Ovary (tissue), 9 donors: ENCODE data around the gene FABP6. TPM values are rescaled to one million over a fixed set of nuclear protein-coding genes. Genes with fewer than 3 reads are reported as not detected.

ENCODE experiments used
- DNase-seq, 5 donors: peaks; one replicate each; pipeline ENCODE4 v3.0.0-alpha.2; 2019 to 2020
- H3K27ac ChIP-seq, 2 donors: fragments of 200-600 bp; one replicate each; pipeline versions ENCODE4 v1.5.1 to v1.8.0; 2019 to 2022
- H3K27me3 ChIP-seq: fragments of 200-600 bp; one replicate; pipeline ENCODE4 v1.8.0; 2022
- H3K36me3 ChIP-seq: fragments of 200-600 bp; sonication (generic); one replicate; pipeline ENCODE4 v1.5.1; 2019
- H3K4me1 ChIP-seq: one replicate; pipeline ENCODE4 v1.8.1; 2013; ENCODE audit warnings: mild to moderate bottlenecking, moderate library complexity; ENCODE audit not compliant: insufficient read depth
- H3K4me3 ChIP-seq: fragments of 200-600 bp; sonication (generic); one replicate; pipeline ENCODE4 v1.5.1; 2017
- H3K9me3 ChIP-seq, 2 donors: fragments of 200-600 bp in 1 of 2; sonication (generic) in 1 of 2; one replicate each; pipeline versions ENCODE4 v1.5.1 to v1.8.1; 2013 to 2019; ENCODE audit warnings: mild to moderate bottlenecking in 1 of 2, moderate library complexity in 1 of 2
- CTCF ChIP-seq, 3 donors: fragments of 450-650 bp in 2 of 3; fragments of 200-600 bp in 1 of 3; IDR thresholded peaks; one replicate each; pipeline versions ENCODE4 v1.5.1 to v1.8.0; 2016 to 2022; ENCODE audit warnings: antibody characterized with exemption in 3 of 3, mild to moderate bottlenecking in 1 of 3
- EP300 ChIP-seq: sonication (generic); formaldehyde crosslinking; IDR thresholded peaks from one replicate; pipeline ENCODE4 v1.6.1; 2017; ENCODE audit warnings: antibody characterized with exemption
- POLR2A ChIP-seq: fragments of 450-650 bp; IDR thresholded peaks from one replicate; pipeline ENCODE4 v1.6.1; 2017; ENCODE audit warnings: antibody characterized with exemption, mild to moderate bottlenecking, moderate library complexity
- WGBS, 3 donors: extraction: QIAGEN DNeasy Blood & Tissue Kit in 1 of 3; methylation state at CpG; one replicate each; pipeline versions ENCODE4 v1.1.5 to v1.1.7; 2013 to 2017; 5-methylcytosine and 5-hydroxymethylcytosine counted together
- intact Hi-C, 4 donors: fragments of 100-400 bp; cut with DNase I; formaldehyde crosslinking; loops; one replicate each; pipeline versions ENCODE4 v1.11.0 to v1.15.1; 2022 to 2023
- polyA plus RNA-seq, 2 donors: library from polyadenylated mRNA; stranded (reverse); fragments of 200-250 nt in 1 of 2; fragments of 350-450 nt in 1 of 2; fragmentation: Illumina TruSeq in 1 of 2; extraction: RNeasy Lipid Tissue Mini Kit (QIAGEN cat#74804) in 1 of 2; gene quantifications; one replicate each; pipeline ENCODE4 v1.2.3, GENCODE V29; 2013 to 2014
- total RNA-seq, 7 donors: library from RNA; depleted of rRNA in 2 of 7; stranded (reverse); fragments of >200 nt in 2 of 7; fragmentation: NEBNext Ultra II Directional in 3 of 7; extraction: Animal tissue kit (Norgen Biotek cat#: 25700) in 3 of 7; gene quantifications; one replicate each; pipeline versions ENCODE4 v1.1.0 to v1.2.4, GENCODE V29; 2016 to 2023
- donor health status: DM: no; HTN: no; CAD: no; lungs with moderate emphysema.
- donor health status: DM: no; HTN: no; CAD: no.
- donor health status: Bipolar disorder and iron deficiency.
- donor health status: DM: yes; HTN: yes; CAD: no.
- donor health status: DM: no; HTN: no; CAD: no.
- donor health status: DM: yes; HTN: yes; CAD: no.

The FABP6 gene
- total and polyA plus RNA-seq, 9 donors: 0.83 to 10.6 (median 2.8) TPM; not detected in 5

DNA sequence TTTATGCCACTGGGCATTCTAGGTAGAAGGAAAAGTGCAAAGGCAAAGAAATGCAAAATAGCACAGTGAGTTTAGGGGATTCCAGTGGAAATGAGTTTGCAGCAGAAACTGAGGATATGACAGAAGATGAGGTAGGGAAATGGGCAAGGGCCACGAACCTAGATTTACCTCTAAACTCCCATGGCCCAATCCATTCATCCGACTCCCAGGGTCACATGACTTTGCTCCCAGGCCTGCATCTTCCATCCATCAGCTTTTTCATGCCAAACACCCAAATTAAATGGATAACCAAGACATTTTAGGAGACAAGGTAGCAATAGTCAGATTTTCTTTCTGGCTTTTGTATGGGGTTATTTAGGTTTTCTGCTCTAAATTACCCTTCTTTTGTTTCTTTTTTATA lies 22.2 kb upstream of the FABP6 start:
- Histone ChIP-seq H3K27ac (no peak overlapping the region), H3K4me1 (no peaks in the 10 kb centered on the region), H3K27me3 (no peaks in the 10 kb centered on the region), H3K4me3 (no peak overlapping the region), H3K36me3 (no peaks in the 10 kb centered on the region), H3K9me3 (no peaks in the 10 kb centered on the region)
- no peak for DNase-seq
- WGBS, 3 donors: 76 to 84% (median 80%) methylated on average over 2 of the region's 2 CpGs
- TF ChIP-seq CTCF (IDR thresholded peaks at IDR 0.05): no peak
- TF ChIP-seq EP300: no peak
- TF ChIP-seq POLR2A: no peak
- intact Hi-C loops: loop anchor here in 1 of 4 donors (10.0 kb wide), 1 partner anchor 182 kb away; no protein-coding TSS in a partner anchor

GRCh38 chr5:160209917-160210316 lies 19.4 kb upstream of the FABP6 start:
- no peaks in the 10 kb centered on the region for H3K9me3 ChIP-seq
- WGBS, 3 donors: 90 to 94% (median 93%) methylated on average over 2 of the region's 2 CpGs
- TF ChIP-seq EP300: no peak
- no peak for TF ChIP-seq POLR2A
- no peak for TF ChIP-seq CTCF (IDR thresholded peaks at IDR 0.05)

GRCh38 chr5:160210606-160211005 lies 18.7 kb upstream of the FABP6 start:
- no peak overlapping the region for H3K27ac ChIP-seq
- H3K36me3 ChIP-seq: no peaks in the 10 kb centered on the region
- intact Hi-C loops: no loop called here
- WGBS, 3 donors: 79 to 80% (median 79%) methylated on average over 9 of the region's 9 CpGs
- no peak for TF ChIP-seq POLR2A
- no peak for TF ChIP-seq CTCF (IDR thresholded peaks at IDR 0.05)
- no peak for TF ChIP-seq EP300
- DNase-seq: no peak
- no peaks in the 10 kb centered on the region for H3K27me3 ChIP-seq
- H3K4me1 ChIP-seq: no peaks in the 10 kb centered on the region
- H3K9me3 ChIP-seq: no peaks in the 10 kb centered on the region
- H3K4me3 ChIP-seq: no peak overlapping the region

More at GRCh38 chr5:160209917-160210316, 19.4 kb upstream of the FABP6 start:
- no peak for DNase-seq
- H3K27ac ChIP-seq: no peak overlapping the region
- no peaks in the 10 kb centered on the region for H3K27me3 ChIP-seq
- H3K4me1 ChIP-seq: no peaks in the 10 kb centered on the region
- intact Hi-C loops: loop anchor here in 1 of 4 donors (10.0 kb wide), 1 partner anchor 185 kb away; no protein-coding TSS in a partner anchor
- H3K4me3 ChIP-seq: no peak overlapping the region
- H3K36me3 ChIP-seq: no peaks in the 10 kb centered on the region

DNA sequence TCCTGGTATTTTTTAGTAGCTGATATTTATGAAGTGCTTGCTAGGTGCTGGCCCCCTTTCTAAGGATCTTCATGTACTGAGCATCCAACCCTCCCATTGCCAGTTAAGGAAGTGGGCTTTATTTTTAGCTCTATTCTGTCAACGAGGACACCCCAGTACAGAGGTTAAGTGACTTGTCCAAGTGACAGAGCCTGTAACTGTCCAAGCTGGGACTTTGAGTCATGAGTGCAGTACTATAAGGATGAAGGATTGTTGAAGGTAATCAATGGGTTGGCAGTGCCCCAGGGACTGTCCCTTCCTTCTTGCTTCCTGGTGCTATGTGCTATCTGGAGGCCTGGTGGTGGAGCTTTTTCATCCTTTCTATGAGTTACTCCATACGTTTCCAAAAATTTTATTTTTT lies 18.0 kb upstream of the FABP6 start:
- WGBS, 3 donors: 76 to 79% (median 78%) methylated on average over 2 of the region's 2 CpGs
- no peaks in the 10 kb centered on the region for H3K9me3 ChIP-seq
- intact Hi-C loops: no loop called here
- no peak for DNase-seq
- no peaks in the 10 kb centered on the region for H3K36me3 ChIP-seq
- TF ChIP-seq EP300: no peak
- no peak for TF ChIP-seq CTCF (IDR thresholded peaks at IDR 0.05)
- no peak for TF ChIP-seq POLR2A
- H3K4me3 ChIP-seq: no peak overlapping the region
- no peaks in the 10 kb centered on the region for H3K4me1 ChIP-seq
- no peak overlapping the region for H3K27ac ChIP-seq
- H3K27me3 ChIP-seq: no peaks in the 10 kb centered on the region
